ENCODE results near the gene ZDHHC8.

DNA sequence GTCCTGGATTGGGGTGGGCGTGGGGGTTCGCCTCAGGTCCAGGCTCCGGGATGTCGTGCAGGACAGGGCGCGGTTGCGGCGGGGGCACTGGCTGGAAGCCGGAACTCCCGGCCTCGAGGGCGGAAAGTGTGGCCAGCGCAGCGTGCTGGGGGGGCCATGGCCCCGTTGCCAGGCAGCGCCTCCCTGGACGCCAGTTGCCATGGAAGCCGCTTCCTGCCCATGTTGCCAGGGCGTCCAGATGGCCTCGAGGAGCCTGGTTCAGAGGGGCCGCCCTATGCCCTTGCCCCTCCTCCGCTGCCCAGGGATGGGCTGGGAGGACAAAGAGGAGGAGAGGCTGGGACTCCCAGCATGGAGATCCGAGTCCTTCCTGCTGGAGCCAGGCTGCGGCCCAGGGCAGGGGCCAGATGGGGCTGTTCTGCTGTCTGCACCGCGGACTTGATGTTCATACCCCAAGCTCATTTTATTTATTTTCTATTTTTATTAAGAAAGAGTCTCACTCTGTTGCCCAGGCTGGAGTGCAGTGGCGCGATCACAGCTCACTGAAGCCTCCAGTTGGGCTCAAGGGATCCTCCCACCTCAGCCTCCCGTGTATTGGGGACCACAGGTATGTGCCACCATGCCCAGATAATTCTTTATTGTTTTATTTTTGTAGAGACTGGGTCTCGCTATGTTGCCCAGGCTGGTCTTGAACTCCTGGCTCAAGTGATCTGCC lies 23.9 kb downstream of the ZDHHC8 start:
- TF ChIP-seq, protein P1, sequence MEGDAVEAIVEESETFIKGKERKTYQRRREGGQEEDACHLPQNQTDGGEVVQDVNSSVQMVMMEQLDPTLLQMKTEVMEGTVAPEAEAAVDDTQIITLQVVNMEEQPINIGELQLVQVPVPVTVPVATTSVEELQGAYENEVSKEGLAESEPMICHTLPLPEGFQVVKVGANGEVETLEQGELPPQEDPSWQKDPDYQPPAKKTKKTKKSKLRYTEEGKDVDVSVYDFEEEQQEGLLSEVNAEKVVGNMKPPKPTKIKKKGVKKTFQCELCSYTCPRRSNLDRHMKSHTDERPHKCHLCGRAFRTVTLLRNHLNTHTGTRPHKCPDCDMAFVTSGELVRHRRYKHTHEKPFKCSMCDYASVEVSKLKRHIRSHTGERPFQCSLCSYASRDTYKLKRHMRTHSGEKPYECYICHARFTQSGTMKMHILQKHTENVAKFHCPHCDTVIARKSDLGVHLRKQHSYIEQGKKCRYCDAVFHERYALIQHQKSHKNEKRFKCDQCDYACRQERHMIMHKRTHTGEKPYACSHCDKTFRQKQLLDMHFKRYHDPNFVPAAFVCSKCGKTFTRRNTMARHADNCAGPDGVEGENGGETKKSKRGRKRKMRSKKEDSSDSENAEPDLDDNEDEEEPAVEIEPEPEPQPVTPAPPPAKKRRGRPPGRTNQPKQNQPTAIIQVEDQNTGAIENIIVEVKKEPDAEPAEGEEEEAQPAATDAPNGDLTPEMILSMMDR (IDR thresholded peaks at IDR 0.05) = no peak
- no peak for TF ChIP-seq POLR2A (IDR thresholded peaks at IDR 0.05)
- TF ChIP-seq POLR2AphosphoS5 (IDR thresholded peaks at IDR 0.05; ENCODE audit: insufficient read depth in 1 of 2, low read depth in 1 of 2) = no peak

All from vagina (tissue), 2 donors.